HCT116 (cell line): Measurements from ENCODE around the gene LY86.

ENCODE experiments used
- EZH2phosphoT487 ChIP-seq: fragments of 200-600 bp; IDR thresholded peaks from 2 replicates; pipeline ENCODE4 v1.6.1; 2018; ENCODE audit warnings: antibody characterized with exemption, borderline replicate concordance
- ZFX ChIP-seq: fragments of 450-650 bp; IDR thresholded peaks from 2 replicates; pipeline ENCODE4 v1.6.1; 2017
- TF ChIP-seq, protein P1 (sequence below), 3 experiments: fragments of 200-600 bp in 1 of 3; sonication (generic) in 1 of 3; IDR thresholded peaks in 2 of 3; conservative IDR thresholded peaks in 1 of 3; 2 replicates each; pipeline ENCODE4 v1.5.1; 2012 to 2017; ENCODE audit warnings: low read depth in 2 of 3, low read length in 2 of 3, antibody characterized with exemption in 1 of 3, borderline replicate concordance in 1 of 3, control low read depth in 1 of 3, mild to moderate bottlenecking in 1 of 3, mixed read lengths in 1 of 3, mixed run types in 1 of 3, moderate library complexity in 1 of 3; ENCODE audit not compliant: insufficient read depth in 1 of 3

GRCh38 chr6:6674872-6675271 is 86.4 kb downstream of the LY86 start:
- TF ChIP-seq EZH2phosphoT487 (no peak), ZFX (no peak)
- TF ChIP-seq, protein P1, sequence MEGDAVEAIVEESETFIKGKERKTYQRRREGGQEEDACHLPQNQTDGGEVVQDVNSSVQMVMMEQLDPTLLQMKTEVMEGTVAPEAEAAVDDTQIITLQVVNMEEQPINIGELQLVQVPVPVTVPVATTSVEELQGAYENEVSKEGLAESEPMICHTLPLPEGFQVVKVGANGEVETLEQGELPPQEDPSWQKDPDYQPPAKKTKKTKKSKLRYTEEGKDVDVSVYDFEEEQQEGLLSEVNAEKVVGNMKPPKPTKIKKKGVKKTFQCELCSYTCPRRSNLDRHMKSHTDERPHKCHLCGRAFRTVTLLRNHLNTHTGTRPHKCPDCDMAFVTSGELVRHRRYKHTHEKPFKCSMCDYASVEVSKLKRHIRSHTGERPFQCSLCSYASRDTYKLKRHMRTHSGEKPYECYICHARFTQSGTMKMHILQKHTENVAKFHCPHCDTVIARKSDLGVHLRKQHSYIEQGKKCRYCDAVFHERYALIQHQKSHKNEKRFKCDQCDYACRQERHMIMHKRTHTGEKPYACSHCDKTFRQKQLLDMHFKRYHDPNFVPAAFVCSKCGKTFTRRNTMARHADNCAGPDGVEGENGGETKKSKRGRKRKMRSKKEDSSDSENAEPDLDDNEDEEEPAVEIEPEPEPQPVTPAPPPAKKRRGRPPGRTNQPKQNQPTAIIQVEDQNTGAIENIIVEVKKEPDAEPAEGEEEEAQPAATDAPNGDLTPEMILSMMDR (IDR thresholded peaks at IDR 0.05 in 2 of 3, conservative IDR thresholded peaks at IDR 0.05 in 1 of 3; ENCODE audit: borderline replicate concordance in 1 of 3, insufficient read depth in 1 of 3, low read depth in 2 of 3, low read length in 2 of 3), result peak; percentile 35 to 63 (median 58); a peak in 5 of 6 replicates
